Measurements from ENCODE around the gene MKLN1. TPM values are rescaled to one million over a fixed set of nuclear protein-coding genes. Genes with fewer than 3 reads are reported as not detected.
"Not testable (repeated sequence)": the region's sequence is repeated elsewhere in the genome, so short reads cannot be mapped to it uniquely, and the experiment has no call there.

MKLN1 gene
- total RNA-seq, 1 donor from 2014 or later, result 73.4 TPM

DNA sequence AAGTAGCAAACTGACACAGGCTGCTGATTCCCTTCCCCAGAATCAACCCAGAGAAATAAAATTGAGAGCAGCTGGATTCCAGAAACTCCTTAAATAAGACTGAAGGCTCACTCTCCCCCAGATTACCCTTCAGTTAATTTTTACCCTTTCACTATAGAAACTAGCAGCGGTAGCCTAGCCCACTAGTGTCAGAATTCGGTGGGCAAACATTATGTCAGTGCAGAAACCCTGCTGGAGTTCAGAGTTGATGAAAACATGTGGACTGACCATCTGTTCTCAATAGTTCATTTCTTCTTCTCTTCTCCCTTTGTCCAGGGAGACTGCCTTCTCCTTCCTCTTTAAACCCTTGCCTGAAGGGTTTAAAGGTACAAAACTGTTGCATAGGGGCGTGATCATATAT, 128.7 kb downstream of the MKLN1 start:
- no peak for DNase-seq (ENCODE audit: low spot score)

DNA sequence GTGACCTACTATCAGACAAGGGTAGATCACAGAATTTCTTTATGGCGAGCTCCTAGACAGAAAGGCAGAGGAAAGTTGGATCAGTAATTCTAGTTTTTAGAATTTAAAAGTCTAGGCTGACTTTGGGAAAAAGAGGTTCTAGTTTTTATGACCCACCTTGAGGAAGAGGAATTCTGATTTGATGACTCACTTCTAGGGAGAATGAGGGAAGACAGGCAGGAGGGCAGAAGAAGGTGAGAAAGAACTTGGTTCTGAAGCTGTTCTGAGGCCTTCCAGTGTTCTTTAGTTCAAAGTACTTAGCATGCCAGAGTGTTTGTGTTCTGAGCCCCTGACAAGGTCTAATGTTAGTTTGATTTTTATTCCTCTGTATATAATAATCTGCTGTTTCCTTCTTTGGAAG, 131.6 kb downstream of the MKLN1 start:
- DNase-seq (ENCODE audit: low spot score), result no peak

DNA sequence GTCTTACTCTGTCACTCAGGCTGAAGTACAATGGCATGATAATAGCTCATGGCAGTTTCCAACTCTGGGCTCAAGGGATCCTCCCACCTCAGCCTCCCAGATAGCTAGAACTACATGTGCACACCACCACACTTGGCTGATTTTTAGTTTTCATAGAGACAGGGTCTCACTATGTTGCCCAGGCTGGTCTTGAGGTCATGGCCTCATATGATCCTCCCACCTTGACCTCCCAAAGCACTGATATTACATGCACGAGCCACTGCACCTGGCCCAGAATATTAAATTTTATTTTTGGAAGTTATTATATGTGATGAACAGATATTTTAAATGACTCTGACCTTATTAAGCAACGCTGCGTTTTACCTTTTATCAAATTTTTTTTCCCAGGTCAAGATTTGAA, 134.4 kb downstream of the MKLN1 start:
- DNase-seq (ENCODE audit: low spot score), result no peak

DNA sequence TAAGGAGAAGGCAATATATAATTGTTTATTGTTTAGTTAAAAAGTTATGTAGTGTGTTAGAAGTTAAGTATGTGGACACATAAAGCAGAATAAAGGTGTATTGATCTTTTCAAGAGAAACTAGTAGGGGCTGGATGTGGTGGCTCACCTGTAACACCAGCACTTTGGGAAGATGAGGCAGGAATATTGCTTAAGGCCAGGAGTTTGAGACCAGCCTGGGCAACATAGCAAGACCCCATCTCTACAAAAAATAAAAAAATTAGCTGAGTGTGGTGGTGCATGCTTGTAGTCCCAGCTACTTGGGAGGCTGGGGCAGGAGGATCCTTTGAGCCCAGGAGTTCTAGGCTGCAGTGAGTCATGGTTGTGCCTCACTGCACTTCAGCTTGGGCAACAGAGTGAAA, 135.0 kb downstream of the MKLN1 start:
- not testable (repeated sequence) for DNase-seq (ENCODE audit: low spot score)

DNA sequence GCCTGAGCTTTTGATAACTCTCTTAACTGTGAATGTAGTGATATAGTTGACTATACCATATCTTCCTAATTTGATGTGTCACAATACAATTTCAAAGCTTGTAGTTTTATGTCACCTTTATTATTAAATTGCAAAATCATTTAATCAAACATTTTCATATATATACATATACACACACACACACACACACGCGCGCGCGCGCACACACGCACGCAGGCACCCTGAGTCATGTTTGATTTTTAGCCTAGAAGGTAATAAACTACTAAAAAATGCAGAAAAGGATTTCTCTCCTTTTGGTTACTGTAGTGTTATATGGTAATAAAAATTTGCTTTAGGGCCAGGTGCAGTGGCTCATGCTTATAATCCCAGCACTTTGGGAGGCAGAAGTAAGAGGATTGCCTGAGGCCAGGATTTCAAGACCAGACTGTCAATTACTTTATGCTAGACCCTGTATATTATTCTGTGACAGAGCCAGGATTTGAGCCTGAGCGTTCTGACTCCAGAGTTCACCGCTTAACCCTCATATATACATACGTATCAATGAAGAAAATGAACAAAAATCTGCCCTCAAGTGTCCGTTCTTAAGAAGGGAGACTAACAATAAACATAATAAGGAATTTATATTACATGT, 139.2 kb downstream of the MKLN1 start:
- no peak for DNase-seq (ENCODE audit: low spot score)

DNA sequence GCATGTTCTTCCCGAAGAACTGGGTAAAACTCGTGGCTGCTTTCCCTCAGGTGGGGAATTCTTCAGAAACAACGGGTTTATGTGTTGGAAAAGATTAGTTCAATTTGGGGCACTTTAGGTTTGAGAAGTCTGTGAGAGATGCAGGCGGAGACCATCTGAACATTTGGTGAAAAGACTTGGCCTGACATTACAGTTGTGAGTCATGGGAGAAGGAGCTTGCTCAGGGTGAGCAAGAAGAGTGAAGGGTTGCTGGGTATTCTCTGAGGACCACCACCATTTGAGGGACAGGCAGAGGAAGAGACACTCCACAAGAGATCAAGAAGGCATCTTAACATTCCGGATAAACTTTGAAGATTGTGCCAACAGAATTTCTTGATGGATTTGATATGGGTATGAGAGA, 140.1 kb downstream of the MKLN1 start:
- DNase-seq (ENCODE audit: low spot score), result no peak

DNA sequence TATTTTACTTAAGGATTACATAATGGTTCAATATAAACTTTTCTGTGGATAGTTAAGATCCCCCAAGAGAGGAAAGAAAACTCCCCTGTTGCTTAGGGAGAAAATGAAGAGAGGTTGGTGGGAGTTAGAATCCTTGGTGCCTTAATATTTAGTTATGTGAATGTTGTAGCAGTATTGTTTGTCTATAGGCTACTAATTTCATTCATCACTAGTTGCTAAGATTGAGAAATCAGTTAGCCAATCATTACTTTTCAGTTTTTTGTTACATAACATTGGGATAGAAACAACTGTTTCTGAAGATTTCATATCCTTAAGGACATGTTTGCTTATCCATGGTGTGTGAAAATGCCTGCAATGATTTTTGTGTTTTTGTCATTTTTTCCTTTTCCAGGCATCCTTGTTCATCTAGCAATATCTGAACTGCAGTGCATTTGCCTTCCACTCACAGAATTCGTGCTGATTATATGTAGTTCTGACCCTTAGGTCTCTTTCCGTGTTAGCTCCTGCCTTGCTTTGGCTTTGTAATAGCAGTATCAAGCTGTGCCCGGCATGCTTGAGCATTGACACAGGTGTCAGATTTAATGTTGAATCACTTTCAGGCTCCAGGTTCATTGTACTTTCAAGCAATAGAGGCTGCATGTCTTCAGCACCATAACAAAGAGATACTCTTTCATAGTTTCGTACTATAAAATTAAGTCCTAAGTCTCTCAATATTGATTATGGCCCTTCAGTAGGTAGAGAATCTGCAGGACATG, 143.8 kb downstream of the MKLN1 start:
- DNase-seq (ENCODE audit: low spot score), result no peak

DNA sequence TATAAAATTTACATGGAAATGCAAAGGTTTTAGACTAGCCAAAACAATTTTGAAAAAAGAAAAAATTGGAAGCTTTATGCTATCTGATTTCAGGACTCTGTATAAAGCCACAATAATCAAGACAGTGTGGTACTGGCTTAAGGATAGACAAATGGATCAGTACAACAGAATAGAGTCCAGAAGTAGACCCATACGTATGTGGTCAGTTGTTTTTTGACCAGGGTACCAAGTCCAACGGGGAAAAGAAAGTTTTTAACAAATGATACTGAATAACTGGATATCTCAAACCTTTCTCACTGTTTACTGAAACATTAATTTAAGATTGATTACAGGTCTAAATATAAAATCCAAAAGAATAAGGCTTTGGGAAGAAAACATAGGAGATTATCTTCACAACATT, 149.1 kb downstream of the MKLN1 start:
- DNase-seq (ENCODE audit: low spot score), result no peak

DNA sequence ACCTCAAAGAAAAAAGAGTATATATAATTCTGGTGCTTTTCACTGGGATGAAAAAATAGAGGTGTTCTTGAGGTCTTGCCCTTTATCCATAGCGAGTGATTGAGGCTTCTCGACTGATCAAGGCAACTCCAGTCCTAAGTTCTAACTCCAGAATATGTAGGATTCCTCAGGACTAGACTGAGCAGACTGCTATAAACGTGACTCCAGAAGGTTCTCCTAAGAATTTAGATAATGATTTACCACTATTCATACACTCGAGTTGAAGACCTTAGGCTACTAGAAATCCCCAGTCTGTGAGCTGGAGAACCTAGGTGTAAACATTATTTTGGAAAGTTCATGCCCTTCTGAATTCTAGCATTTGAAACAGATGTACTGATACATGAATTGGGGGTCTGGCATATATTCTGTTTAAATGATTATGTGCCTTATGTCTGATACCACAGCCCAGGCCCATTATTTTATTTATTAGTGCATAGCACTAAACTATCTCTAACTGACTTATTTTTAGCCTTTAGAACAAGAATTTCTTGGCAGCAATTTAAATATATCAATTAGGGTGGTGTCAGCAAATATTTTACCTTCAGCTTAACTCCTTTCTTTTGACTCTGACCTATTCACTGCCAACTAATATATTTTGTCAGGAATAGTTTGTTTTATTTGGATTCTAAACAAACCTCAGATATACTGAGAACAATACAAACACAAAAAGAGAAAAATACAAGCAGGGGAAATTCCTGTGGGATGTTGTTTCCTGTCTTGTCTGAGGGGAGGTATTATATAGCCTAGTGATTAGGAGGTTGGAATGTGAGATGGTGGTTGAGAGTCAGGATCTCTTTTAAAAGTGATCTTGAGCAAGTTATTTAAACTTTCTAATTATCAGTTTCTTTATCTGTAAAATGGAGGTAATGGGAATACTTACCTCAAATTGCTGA, 153.0 kb downstream of the MKLN1 start:
- no peak for DNase-seq (ENCODE audit: low spot score)

DNA sequence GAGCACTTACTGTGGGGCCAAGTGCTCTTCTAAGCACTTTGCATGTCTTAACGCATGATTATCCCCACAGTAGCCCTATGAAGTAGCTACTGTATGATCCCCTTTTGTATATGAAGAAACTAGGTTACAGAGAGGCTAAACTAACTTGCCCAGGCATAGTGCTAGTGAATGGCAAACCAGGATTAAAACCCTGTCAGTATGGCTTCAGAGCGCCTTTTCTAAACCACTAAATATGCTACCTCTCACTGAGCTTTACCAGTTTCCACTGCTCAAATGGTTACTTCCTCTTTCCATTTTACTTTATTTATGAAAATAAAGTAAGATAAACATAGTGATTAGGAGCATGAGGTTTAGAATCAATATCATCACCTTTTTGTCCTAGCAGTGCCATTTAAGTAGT, 155.1 kb downstream of the MKLN1 start:
- DNase-seq (ENCODE audit: low spot score), result no peak

DNA sequence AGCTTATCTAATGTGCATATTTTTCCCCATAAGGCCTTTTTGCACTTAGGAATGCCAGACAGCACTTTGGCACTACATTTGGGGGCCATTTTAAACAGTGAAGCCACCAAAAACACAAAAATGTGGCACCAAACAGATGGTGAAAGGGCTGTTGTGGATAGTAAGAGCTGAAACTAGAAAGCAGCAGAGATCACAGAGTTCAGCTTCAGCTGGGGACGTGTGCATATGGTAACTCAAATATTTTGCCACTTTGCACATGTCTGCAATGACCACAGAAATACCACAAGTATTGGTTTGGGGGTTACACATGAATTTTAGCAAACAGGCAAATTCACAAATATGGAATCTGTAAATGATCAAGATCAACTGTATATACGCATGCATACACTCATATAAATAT, 155.9 kb downstream of the MKLN1 start:
- no peak for DNase-seq (ENCODE audit: low spot score)

DNA sequence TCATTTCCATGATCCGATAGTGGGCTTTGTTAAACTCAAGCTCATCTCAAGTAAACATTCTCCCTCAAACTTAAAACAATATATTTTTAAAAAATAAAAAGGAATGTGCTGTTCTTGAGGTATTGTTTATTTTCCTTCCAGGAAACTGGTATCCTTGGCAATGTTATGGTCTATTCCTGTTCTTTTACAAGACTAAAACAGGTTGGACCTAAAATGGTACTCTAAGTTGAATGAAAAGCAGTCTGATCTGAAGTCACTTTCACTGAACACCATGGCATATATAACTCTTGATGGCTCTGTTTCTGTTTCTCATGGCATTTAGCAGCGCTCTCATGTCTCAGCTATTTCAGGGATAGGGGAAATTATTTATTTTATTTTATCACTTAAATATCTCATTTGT, 158.7 kb downstream of the MKLN1 start:
- DNase-seq (ENCODE audit: low spot score), result no peak

DNA sequence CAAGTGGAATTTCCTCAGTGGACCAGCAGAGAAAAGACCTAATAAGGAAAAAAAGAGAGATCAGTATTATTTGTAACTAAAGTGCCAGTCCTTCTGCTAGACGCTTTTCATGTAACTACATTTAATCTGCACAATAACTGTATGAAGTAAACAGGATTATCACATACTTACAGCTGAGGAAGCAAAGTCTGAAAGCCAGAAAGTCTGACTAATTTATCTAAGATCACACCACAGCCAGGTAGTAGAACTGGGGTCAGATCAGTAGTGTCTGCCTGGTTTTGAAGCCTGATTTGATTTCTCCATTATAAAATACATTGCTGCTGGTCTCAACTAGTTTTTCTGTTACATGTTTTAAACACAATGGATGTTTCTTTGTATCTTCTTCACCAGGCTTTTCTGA, 159.5 kb downstream of the MKLN1 start:
- DNase-seq (ENCODE audit: low spot score), result no peak

DNA sequence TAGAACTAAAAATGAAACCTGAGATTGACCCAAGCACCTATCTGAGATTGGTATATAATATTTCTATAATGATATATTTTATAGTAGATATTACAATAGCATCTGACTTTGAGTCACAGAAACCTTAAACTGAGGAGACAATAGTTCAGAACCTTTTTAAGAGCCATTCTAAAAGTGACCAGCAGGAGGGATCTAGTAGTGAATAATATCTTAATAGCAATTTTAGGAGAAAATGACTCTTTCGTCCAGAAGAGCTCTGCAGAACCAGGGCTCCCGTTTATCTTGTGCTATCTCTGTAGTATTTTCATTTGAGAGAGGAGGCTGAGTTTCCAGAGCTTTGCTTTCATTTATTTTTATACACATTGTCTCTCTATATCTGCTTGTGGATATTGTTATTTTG, 160.7 kb downstream of the MKLN1 start:
- no peak for DNase-seq (ENCODE audit: low spot score)

DNA sequence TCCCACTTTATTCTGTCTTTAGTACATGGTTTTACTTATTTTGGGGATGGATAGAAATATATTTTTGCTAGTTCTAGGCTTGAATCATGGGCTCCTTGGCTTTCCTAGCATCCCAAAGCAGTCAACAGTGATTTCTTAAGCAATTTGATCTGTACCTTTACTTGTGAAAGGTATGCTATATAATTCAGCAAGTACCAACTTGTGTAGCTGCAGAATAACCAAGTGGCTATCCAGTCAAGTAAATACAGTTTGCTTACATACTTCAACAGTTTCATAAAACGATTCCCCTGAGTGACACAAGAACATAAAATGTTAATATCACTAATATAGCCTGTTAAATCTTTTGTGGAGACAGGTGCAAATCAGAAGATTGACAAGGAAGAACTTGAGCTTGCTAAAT, 161.5 kb downstream of the MKLN1 start:
- no peak for DNase-seq (ENCODE audit: low spot score)

DNA sequence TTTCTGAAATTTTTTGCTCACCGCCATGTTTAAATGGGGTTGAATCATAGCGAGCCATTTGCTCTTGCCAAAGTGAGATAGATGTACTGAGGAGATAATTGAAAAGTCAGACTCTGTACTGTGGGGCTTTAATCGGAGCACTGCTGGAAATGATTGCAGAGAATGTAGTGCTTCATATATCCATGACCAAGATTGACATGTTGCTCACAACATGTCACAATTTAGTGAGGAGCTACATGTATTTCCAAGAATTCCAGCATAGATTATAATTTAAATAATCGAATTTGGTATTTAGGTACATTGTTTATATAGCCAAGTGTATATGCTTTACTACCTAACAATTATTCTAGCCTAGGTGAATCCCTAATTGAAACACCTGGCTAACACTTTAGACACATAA, 162.2 kb downstream of the MKLN1 start:
- no peak for DNase-seq (ENCODE audit: low spot score)

DNA sequence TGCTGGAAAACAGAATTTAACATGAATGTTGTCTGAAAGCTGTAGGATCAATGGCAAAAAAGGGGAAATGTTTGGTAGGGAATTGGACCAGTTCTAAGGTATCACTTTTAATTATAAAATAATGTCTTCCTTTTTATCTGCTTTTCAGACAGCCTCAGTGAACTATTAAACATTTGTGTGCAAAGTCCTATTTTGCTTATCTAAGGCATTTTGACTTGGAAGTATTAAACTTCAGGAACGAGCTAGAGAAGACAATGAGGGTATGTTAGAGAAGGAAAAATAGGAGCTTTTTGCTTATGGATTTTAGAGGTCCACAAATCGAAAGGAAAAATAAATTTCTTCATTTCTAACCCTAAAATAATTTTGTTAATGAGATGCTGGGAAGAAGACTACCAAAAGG, 165.4 kb downstream of the MKLN1 start:
- DNase-seq (ENCODE audit: low spot score), result no peak

DNA sequence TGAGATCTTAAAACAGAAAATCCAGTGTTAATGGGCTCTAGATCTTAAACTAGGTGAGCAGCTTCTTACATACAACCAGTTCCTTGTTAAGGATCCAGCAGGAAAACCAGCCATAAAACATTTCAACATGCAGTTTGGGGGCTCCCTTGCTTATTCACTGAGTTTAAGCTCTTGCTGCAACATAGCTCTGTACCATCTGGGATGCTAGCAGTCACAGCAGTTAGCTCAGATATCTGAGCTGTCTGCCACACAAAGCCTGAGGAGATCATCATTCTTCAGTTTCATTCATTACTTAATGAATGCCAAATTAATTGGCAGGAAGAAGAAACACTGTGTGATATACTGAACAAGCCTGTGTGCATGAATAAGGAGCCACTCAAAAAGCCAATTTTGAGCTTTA, 165.9 kb downstream of the MKLN1 start:
- DNase-seq (ENCODE audit: low spot score), result no peak

DNA sequence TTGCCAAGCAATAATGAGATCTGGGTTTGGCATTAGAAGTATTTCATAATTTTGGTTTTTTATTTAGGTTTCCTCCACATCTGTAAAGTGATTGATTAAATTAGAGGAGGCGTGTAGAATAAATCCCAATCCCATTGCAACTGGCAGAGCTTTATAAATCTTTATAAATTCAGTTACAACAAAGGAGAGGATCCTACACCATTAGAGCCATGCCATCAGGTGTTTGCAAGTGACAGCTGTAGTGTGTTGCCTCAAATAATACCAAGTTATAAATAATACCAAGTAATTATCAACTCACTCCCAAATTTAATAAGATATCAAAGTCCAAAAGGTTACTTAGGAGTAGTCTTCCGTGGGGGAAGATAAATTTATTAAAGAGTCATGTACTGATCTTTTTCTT, 166.5 kb downstream of the MKLN1 start:
- DNase-seq (ENCODE audit: low spot score), result no peak

DNA sequence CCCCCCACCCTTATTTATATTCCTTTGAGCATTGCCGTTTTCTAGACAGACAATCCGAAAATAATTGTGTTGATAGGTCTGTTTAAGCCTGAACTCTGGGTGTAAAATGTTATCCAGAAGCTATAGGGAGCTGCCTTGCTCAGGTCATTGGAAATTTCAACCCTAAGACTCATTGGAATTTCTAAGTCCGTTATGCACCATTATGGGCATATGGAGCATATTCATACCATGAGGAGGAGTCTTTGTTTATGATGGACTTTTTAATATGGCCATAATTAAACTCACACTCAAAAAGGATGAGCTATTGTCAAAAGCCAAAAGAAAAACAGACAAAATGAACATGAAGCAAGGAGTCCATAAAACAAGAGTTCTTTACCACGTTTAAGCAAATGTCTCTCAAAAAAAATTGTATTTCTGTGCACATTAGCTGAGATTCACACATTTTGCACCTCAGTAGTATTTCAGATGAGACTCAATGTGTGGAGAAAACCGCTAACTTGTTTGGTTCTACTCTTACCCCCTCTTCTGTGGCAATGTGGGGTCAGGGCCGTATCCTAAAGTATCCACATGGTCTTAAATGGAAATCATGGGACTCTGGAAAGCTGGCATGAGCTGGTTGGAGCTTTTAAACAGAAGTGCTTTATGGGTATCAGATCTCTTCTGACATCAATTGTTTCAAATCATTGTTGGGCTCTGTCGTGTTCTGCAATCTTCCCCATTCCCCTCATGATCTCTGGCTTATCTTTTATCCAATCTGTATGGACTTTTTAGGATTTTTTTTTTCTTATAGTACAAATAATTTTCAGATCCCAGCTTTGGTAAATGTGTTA, 168.2 kb downstream of the MKLN1 start:
- DNase-seq (ENCODE audit: low spot score), result no peak

DNA sequence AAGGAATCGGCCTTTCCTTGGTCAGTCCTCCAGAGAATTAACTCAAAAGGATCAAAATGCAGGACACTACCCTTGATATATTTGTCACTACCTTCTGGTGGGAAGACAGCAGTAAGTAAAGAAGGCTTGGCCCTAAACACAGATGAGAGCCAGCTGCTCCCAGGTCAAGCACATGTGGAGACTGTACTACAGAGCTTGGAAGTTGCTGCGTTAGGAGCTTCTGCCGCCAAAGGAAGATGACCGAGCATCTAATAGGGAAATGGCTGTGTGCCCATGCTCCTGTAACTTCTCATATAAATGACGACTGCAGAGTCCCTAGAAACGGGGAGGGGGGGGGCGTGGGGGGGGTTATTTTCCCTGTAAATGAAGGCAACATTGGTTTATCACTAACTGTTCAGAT, 169.8 kb downstream of the MKLN1 start:
- no peak for DNase-seq (ENCODE audit: low spot score)

All from mesenteric fat pad (tissue), 1 donor.